Sigmoid colon (tissue), 7 donors: ENCODE results near the gene DYNC1H1. TPM values are rescaled to one million over a fixed set of nuclear protein-coding genes. Genes with fewer than 3 reads are reported as not detected.

ENCODE experiments used
- DNase-seq: peaks from one replicate; pipeline ENCODE4 v3.0.0-alpha.2; 2019
- H3K27ac ChIP-seq, 4 donors: fragments of 200-600 bp; sonication (generic); one replicate each; pipeline ENCODE4 v1.5.1; 2016 to 2019; ENCODE audit warnings: mild to moderate bottlenecking in 1 of 4
- H3K27me3 ChIP-seq, 3 donors: fragments of 200-600 bp; sonication (generic); one replicate each; pipeline ENCODE4 v1.5.1; 2019; ENCODE audit warnings: mild to moderate bottlenecking in 1 of 3
- H3K36me3 ChIP-seq, 4 donors: fragments of 200-600 bp; sonication (generic); one replicate each; pipeline ENCODE4 v1.5.1; 2016 to 2019
- H3K4me1 ChIP-seq, 4 donors: fragments of 200-600 bp; sonication (generic); one replicate each; pipeline ENCODE4 v1.5.1; 2017 to 2019
- H3K4me3 ChIP-seq, 4 donors: fragments of 200-600 bp; sonication (generic); one replicate each; pipeline ENCODE4 v1.5.1; 2017 to 2019; ENCODE audit warnings: mild to moderate bottlenecking in 2 of 4, moderate library complexity in 1 of 4
- H3K9me3 ChIP-seq, 4 donors: fragments of 200-600 bp in 3 of 4; sonication (generic) in 3 of 4; one replicate each; pipeline versions ENCODE4 v1.5.1 to v1.6.1; 2013 to 2019
- CTCF ChIP-seq, 4 experiments: fragments of 450-650 bp in 3 of 4; fragments of 200-600 bp in 1 of 4; IDR thresholded peaks; one replicate each; pipeline ENCODE4 v1.5.1; 2016 to 2019; ENCODE audit warnings: antibody characterized with exemption in 4 of 4, mild to moderate bottlenecking in 3 of 4, moderate library complexity in 2 of 4
- EP300 ChIP-seq, 4 donors: sonication (generic); formaldehyde crosslinking; IDR thresholded peaks; one replicate each; pipeline ENCODE4 v1.6.1; 2017; ENCODE audit warnings: antibody characterized with exemption in 4 of 4
- POLR2A ChIP-seq, 2 donors: fragments of 450-650 bp; IDR thresholded peaks; one replicate each; pipeline ENCODE4 v1.6.1; 2016; ENCODE audit warnings: antibody characterized with exemption in 2 of 2, mild to moderate bottlenecking in 2 of 2, moderate library complexity in 2 of 2
- POLR2AphosphoS5 ChIP-seq, 4 donors: sonication (generic); formaldehyde crosslinking; IDR thresholded peaks; one replicate each; pipeline ENCODE4 v1.6.1; 2017; ENCODE audit warnings: antibody characterized with exemption in 4 of 4
- WGBS, 2 donors: extraction: QIAGEN DNeasy Blood & Tissue Kit; methylation state at CpG; one replicate each; pipeline ENCODE4 v1.1.7; 2013; 5-methylcytosine and 5-hydroxymethylcytosine counted together
- intact Hi-C: fragments of 100-400 bp; cut with DNase I; formaldehyde crosslinking; loops from one replicate; pipeline ENCODE4 v1.15.1; 2023
- polyA plus RNA-seq, 3 donors: library from polyadenylated mRNA; stranded (reverse); fragments of 200-250 nt; gene quantifications; one replicate each; pipeline ENCODE4 v1.2.3, GENCODE V29; 2013
- total RNA-seq, 4 donors: library from RNA; depleted of rRNA; stranded (reverse); fragments of >200 nt; gene quantifications; one replicate each; pipeline ENCODE4 v1.1.0, GENCODE V29; 2016
- donor health status: healthy with polysubstance abuse.
- donor health status: Bipolar disorder and iron deficiency.
- donor health status: healthy.

The DYNC1H1 gene
- total and polyA plus RNA-seq, 7 donors: 38.4 to 592 (median 320) TPM

- Histone ChIP-seq H3K9me3 (no peaks in the 10 kb centered on the region), H3K36me3 (peaks cover 0 to 50% (median 5%) of the 10 kb centered on the region in 4 donors), H3K4me3 (no peak overlapping the region), H3K27ac (peak overlapping the region; percentile 44 to 78 (median 74)), H3K4me1 (peaks cover 0 to 23% (median 14%) of the 10 kb centered on the region in 4 donors), H3K27me3 (no peaks in the 10 kb centered on the region)
- intact Hi-C loops: loop anchor here (5.0 kb wide), 1 partner anchor 154 kb away; no protein-coding TSS in a partner anchor
- no peak for TF ChIP-seq EP300 (IDR thresholded peaks at IDR 0.05)
- peak in 1 of 4 donors; percentile 17 for TF ChIP-seq POLR2AphosphoS5 (IDR thresholded peaks at IDR 0.05)
- no peak for TF ChIP-seq CTCF (IDR thresholded peaks at IDR 0.05)
- no peak for TF ChIP-seq POLR2A (IDR thresholded peaks at IDR 0.05)
- 90 to 92% methylated on average over 8 of the region's 8 CpGs for WGBS, 2 donors
- peak; percentile 52 for DNase-seq
Observed at GRCh38 chr14:101926085-101926484, 38.3 kb upstream of the DYNC1H1 start.

GRCh38 chr14:101926620-101927019 lies 37.8 kb upstream of the DYNC1H1 start:
- DNase-seq: peak; percentile 25

GRCh38 chr14:101927859-101928258 lies 36.5 kb upstream of the DYNC1H1 start:
- DNase-seq: peak; percentile 96
- intact Hi-C loops: loop anchor here (2.0 to 5.0 kb wide), 2 partner anchors 19 to 156 kb away; no protein-coding TSS in a partner anchor
- H3K9me3 ChIP-seq: no peaks in the 10 kb centered on the region
- H3K4me1 ChIP-seq: peaks cover 0 to 23% (median 14%) of the 10 kb centered on the region in 4 donors
- H3K27ac ChIP-seq: peak overlapping the region; percentile 54 to 78 (median 74)
- 60 to 67% methylated on average over 10 of the region's 10 CpGs for WGBS, 2 donors
- H3K36me3 ChIP-seq: peaks cover 0 to 33% (median 3%) of the 10 kb centered on the region in 4 donors
- peak; percentile 46 to 92 (median 83) for TF ChIP-seq EP300 (IDR thresholded peaks at IDR 0.05)
- TF ChIP-seq POLR2A (IDR thresholded peaks at IDR 0.05): no peak
- TF ChIP-seq POLR2AphosphoS5 (IDR thresholded peaks at IDR 0.05): peak; percentile 49 to 83 (median 72)
- TF ChIP-seq CTCF (IDR thresholded peaks at IDR 0.05): no peak
- H3K4me3 ChIP-seq: no peak overlapping the region
- no peaks in the 10 kb centered on the region for H3K27me3 ChIP-seq

More at GRCh38 chr14:101926620-101927019, 37.8 kb upstream of the DYNC1H1 start:
- H3K27ac ChIP-seq: peak overlapping the region; percentile 44 to 78 (median 74)
- H3K4me1 ChIP-seq: peaks cover 0 to 23% (median 14%) of the 10 kb centered on the region in 4 donors
- H3K4me3 ChIP-seq: no peak overlapping the region
- H3K36me3 ChIP-seq: peaks cover 0 to 45% (median 5%) of the 10 kb centered on the region in 4 donors
- intact Hi-C loops: loop anchor here (5.0 kb wide), 1 partner anchor 154 kb away; no protein-coding TSS in a partner anchor
- WGBS, 2 donors: 78 to 80% methylated on average over 5 of the region's 5 CpGs
- no peaks in the 10 kb centered on the region for H3K9me3 ChIP-seq
- TF ChIP-seq EP300 (IDR thresholded peaks at IDR 0.05): no peak
- TF ChIP-seq POLR2A (IDR thresholded peaks at IDR 0.05): no peak
- TF ChIP-seq CTCF (IDR thresholded peaks at IDR 0.05): no peak
- TF ChIP-seq POLR2AphosphoS5 (IDR thresholded peaks at IDR 0.05): no peak
- no peaks in the 10 kb centered on the region for H3K27me3 ChIP-seq

- Histone ChIP-seq H3K4me1 (peaks cover 0 to 23% (median 14%) of the 10 kb centered on the region in 4 donors), H3K4me3 (no peak overlapping the region), H3K9me3 (no peaks in the 10 kb centered on the region), H3K27ac (peak overlapping the region; percentile 54 to 78 (median 74)), H3K27me3 (no peaks in the 10 kb centered on the region), H3K36me3 (peaks cover 0 to 27% (median 3%) of the 10 kb centered on the region in 4 donors)
- intact Hi-C loops: loop anchor here (2.0 to 5.0 kb wide), 2 partner anchors 18 to 156 kb away; no protein-coding TSS in a partner anchor
- DNase-seq: peak; percentile 58
- WGBS, 2 donors: 91 to 93% methylated on average over 24 of the region's 24 CpGs
- TF ChIP-seq EP300 (IDR thresholded peaks at IDR 0.05) (no peak), POLR2A (IDR thresholded peaks at IDR 0.05) (no peak), CTCF (IDR thresholded peaks at IDR 0.05) (no peak), POLR2AphosphoS5 (IDR thresholded peaks at IDR 0.05) (no peak)
Observed at GRCh38 chr14:101928415-101928841, 35.9 kb upstream of the DYNC1H1 start.
